ENCODE data around the gene OSBPL10.

OSBPL10 gene

DNA sequence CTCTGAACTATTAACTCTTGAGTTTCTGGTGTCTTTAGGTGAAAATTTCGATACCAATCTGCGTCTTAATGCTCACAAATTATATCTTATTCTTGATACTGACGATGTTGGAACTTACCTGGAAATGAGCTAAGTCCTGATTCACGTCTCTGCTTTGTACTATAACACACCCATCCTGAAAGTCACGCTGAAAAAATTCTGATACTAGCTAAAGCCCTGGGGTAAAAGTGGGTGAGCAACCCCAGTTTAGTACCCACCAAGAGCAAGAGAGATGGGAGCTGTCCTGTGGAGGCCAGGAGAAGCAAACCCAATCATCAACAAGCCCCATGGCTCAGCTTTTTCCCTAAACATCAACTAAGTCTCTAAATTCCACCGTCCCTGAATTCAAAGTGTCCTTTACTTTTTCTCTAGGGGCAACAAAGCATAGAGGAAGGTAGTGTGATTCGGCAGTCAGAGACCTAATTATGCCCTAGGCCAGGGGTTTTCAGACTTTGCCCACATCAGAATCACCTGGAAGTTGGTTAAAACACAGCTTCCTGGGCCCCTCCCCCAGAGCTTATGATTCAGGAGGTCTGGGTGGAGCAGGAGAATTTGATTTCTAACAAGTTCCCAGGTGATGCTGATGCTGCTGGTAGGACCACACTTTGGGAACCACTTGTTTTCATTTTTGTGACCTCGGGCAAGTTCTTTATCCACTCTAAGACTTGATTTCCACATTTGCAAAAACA is 90.2 kb downstream of the OSBPL10 start:
- peak overlapping the region; percentile 3; the same call in 1 of the 2 replicates for H3K9ac ChIP-seq (ENCODE audit: low read length)
- H3K4me1 ChIP-seq (ENCODE audit: insufficient read depth, low read length, severe bottlenecking): peaks cover 74% of the 10 kb centered on the region
- H3K4me2 ChIP-seq (ENCODE audit: low read length): peak overlapping the region; percentile 65
- H3K27me3 ChIP-seq (ENCODE audit: insufficient read depth, low read length): no peaks in the 10 kb centered on the region
- H4K20me1 ChIP-seq (ENCODE audit: insufficient read depth, low read length): no peaks in the 10 kb centered on the region
- H3K4me3 ChIP-seq (ENCODE audit: low read depth, low read length, poor library complexity, severe bottlenecking): no peak overlapping the region
- H3F3A ChIP-seq (ENCODE audit: insufficient read depth, low read length): no peaks in the 10 kb centered on the region
- H2AFZ ChIP-seq (ENCODE audit: low read length): no peak overlapping the region
- H3K36me3 ChIP-seq (ENCODE audit: insufficient read depth, low read length): peaks cover 17% of the 10 kb centered on the region
- H3K79me2 ChIP-seq (ENCODE audit: insufficient read depth, low read length): peaks cover 54% of the 10 kb centered on the region
- no peaks in the 10 kb centered on the region for H3K9me2 ChIP-seq (ENCODE audit: low read depth, low read length)
- H3K27ac ChIP-seq (ENCODE audit: low read depth, low read length, poor library complexity, severe bottlenecking): peak overlapping the region; percentile 84
- TF ChIP-seq, protein P1, sequence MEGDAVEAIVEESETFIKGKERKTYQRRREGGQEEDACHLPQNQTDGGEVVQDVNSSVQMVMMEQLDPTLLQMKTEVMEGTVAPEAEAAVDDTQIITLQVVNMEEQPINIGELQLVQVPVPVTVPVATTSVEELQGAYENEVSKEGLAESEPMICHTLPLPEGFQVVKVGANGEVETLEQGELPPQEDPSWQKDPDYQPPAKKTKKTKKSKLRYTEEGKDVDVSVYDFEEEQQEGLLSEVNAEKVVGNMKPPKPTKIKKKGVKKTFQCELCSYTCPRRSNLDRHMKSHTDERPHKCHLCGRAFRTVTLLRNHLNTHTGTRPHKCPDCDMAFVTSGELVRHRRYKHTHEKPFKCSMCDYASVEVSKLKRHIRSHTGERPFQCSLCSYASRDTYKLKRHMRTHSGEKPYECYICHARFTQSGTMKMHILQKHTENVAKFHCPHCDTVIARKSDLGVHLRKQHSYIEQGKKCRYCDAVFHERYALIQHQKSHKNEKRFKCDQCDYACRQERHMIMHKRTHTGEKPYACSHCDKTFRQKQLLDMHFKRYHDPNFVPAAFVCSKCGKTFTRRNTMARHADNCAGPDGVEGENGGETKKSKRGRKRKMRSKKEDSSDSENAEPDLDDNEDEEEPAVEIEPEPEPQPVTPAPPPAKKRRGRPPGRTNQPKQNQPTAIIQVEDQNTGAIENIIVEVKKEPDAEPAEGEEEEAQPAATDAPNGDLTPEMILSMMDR (IDR thresholded peaks at IDR 0.05; ENCODE audit: low read length): no peak
- no peak for TF ChIP-seq EZH2 (IDR thresholded peaks at IDR 0.05; ENCODE audit: borderline replicate concordance, low read length)
- H3K9me3 ChIP-seq (ENCODE audit: low read length): no peaks in the 10 kb centered on the region

DNA sequence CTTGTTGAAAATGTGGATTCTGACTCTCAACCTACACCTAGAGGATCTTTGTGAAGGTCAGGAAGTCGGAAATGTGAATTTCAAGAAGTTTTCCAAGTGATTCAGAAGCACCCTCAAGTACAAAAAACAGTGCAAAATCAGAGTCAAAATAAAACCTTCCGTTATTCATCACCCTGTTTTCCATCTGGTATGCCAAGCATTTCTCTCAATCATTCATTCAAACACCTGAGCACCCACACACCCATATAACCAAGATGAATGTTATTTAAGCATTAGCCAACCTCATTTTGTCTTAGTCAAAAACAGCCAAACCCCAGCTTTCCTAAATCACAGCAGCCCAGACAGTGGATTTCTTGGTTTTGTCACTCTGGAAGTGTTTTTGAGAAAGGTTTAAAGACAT is 91.1 kb downstream of the OSBPL10 start:
- no peaks in the 10 kb centered on the region for H4K20me1 ChIP-seq (ENCODE audit: insufficient read depth, low read length)
- H3F3A ChIP-seq (ENCODE audit: insufficient read depth, low read length): no peaks in the 10 kb centered on the region
- H3K9ac ChIP-seq (ENCODE audit: low read length): no peak overlapping the region
- TF ChIP-seq, protein P1 (IDR thresholded peaks at IDR 0.05; ENCODE audit: low read length): no peak
- no peak for TF ChIP-seq EZH2 (IDR thresholded peaks at IDR 0.05; ENCODE audit: borderline replicate concordance, low read length)
- H3K79me2 ChIP-seq (ENCODE audit: insufficient read depth, low read length): peaks cover 50% of the 10 kb centered on the region
- H3K27ac ChIP-seq (ENCODE audit: low read depth, low read length, poor library complexity, severe bottlenecking): peak overlapping the region; percentile 84
- H3K9me2 ChIP-seq (ENCODE audit: low read depth, low read length): no peaks in the 10 kb centered on the region
- H3K4me1 ChIP-seq (ENCODE audit: insufficient read depth, low read length, severe bottlenecking): peaks cover 77% of the 10 kb centered on the region
- no peaks in the 10 kb centered on the region for H3K9me3 ChIP-seq (ENCODE audit: low read length)
- H2AFZ ChIP-seq (ENCODE audit: low read length): no peak overlapping the region
- no peak overlapping the region for H3K4me3 ChIP-seq (ENCODE audit: low read depth, low read length, poor library complexity, severe bottlenecking)
- H3K4me2 ChIP-seq (ENCODE audit: low read length): no peak overlapping the region
- H3K27me3 ChIP-seq (ENCODE audit: insufficient read depth, low read length): no peaks in the 10 kb centered on the region
- peaks cover 17% of the 10 kb centered on the region for H3K36me3 ChIP-seq (ENCODE audit: insufficient read depth, low read length)

DNA sequence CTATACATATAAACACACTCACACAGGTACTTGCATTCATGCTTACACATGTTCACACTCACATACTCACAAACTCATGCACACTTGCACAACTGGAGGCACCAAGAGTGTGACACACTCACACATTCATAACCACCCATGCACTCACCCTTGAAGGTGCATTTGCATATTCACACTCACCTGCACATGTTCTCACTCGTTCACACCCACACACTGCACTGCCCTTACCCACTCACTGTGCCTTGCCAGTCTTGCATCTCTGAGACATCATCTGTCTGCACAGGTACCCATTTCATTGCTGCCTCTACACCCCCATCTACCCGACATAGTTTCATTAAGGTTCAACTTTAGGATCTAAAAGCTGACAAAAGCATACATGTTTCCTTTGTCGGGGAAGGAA is 95.8 kb downstream of the OSBPL10 start:
- no peaks in the 10 kb centered on the region for H3F3A ChIP-seq (ENCODE audit: insufficient read depth, low read length)
- peaks cover 52% of the 10 kb centered on the region for H3K79me2 ChIP-seq (ENCODE audit: insufficient read depth, low read length)
- no peaks in the 10 kb centered on the region for H4K20me1 ChIP-seq (ENCODE audit: insufficient read depth, low read length)
- H3K9me2 ChIP-seq (ENCODE audit: low read depth, low read length): no peaks in the 10 kb centered on the region
- TF ChIP-seq, protein P1 (IDR thresholded peaks at IDR 0.05; ENCODE audit: low read length): no peak
- TF ChIP-seq EZH2 (IDR thresholded peaks at IDR 0.05; ENCODE audit: borderline replicate concordance, low read length): no peak
- H3K4me3 ChIP-seq (ENCODE audit: low read depth, low read length, poor library complexity, severe bottlenecking): no peak overlapping the region
- H2AFZ ChIP-seq (ENCODE audit: low read length): no peak overlapping the region
- H3K36me3 ChIP-seq (ENCODE audit: insufficient read depth, low read length): peaks cover 17% of the 10 kb centered on the region
- H3K4me2 ChIP-seq (ENCODE audit: low read length): peak overlapping the region; percentile 17; the same call in 1 of the 2 replicates
- H3K27me3 ChIP-seq (ENCODE audit: insufficient read depth, low read length): no peaks in the 10 kb centered on the region
- H3K9me3 ChIP-seq (ENCODE audit: low read length): no peaks in the 10 kb centered on the region
- no peak overlapping the region for H3K9ac ChIP-seq (ENCODE audit: low read length)
- H3K4me1 ChIP-seq (ENCODE audit: insufficient read depth, low read length, severe bottlenecking): peaks cover 77% of the 10 kb centered on the region
- H3K27ac ChIP-seq (ENCODE audit: low read depth, low read length, poor library complexity, severe bottlenecking): peak overlapping the region; percentile 92

All from OCI-LY1 (cell line).